ENCODE results near the gene PIK3R3. TPM values are rescaled to one million over a fixed set of nuclear protein-coding genes. Genes with fewer than 3 reads are reported as not detected.
A peak's percentile ranks its signal among the peaks of the same experiment; 100 is the strongest.

Gene PIK3R3
- total RNA-seq, 1 donor from 2014 or later, result 1.8 TPM

DNA sequence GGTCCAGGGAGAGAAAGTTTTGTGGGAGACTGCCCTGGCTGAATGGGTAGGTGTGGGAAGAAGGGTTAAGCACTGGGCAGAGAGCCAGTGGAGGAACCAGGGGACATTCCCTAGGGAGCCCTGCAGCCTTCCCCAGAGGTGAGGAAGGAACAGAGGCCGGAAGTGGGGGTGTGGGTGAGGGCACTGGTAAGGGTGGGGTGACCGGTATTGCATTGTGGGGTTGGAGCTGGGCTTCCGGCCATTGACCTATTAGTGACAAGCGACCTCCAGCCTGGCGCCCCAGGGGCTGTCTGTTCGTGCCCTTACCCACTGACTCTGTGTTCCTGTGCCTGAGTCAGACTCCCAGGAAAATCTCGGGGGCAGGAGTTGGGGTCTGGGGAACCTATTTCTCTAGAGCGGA is 38.9 kb upstream of the PIK3R3 start:
- FAIRE-seq (no peak), DNase-seq (ENCODE audit: low read depth) (no peak)
- Histone ChIP-seq H3K27me3 (ENCODE audit: control insufficient read depth, insufficient read depth, low read length) (peaks cover 2% of the 10 kb centered on the region), H3K4me3 (ENCODE audit: low read depth, low read length) (no peak overlapping the region), H3K36me3 (ENCODE audit: control insufficient read depth, insufficient read depth, low read length) (no peaks in the 10 kb centered on the region)
- TF ChIP-seq, protein P1, sequence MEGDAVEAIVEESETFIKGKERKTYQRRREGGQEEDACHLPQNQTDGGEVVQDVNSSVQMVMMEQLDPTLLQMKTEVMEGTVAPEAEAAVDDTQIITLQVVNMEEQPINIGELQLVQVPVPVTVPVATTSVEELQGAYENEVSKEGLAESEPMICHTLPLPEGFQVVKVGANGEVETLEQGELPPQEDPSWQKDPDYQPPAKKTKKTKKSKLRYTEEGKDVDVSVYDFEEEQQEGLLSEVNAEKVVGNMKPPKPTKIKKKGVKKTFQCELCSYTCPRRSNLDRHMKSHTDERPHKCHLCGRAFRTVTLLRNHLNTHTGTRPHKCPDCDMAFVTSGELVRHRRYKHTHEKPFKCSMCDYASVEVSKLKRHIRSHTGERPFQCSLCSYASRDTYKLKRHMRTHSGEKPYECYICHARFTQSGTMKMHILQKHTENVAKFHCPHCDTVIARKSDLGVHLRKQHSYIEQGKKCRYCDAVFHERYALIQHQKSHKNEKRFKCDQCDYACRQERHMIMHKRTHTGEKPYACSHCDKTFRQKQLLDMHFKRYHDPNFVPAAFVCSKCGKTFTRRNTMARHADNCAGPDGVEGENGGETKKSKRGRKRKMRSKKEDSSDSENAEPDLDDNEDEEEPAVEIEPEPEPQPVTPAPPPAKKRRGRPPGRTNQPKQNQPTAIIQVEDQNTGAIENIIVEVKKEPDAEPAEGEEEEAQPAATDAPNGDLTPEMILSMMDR (IDR thresholded peaks at IDR 0.05; ENCODE audit: insufficient read depth, low read length, severe bottlenecking), result no peak

- DNase-seq (ENCODE audit: low read depth) (no peak), FAIRE-seq (no peak)
- no peaks in the 10 kb centered on the region for H3K36me3 ChIP-seq (ENCODE audit: control insufficient read depth, insufficient read depth, low read length)
- no peak overlapping the region for H3K4me3 ChIP-seq (ENCODE audit: low read depth, low read length)
- TF ChIP-seq, protein P1 (IDR thresholded peaks at IDR 0.05; ENCODE audit: insufficient read depth, low read length, severe bottlenecking), result no peak
- H3K27me3 ChIP-seq (ENCODE audit: control insufficient read depth, insufficient read depth, low read length), result peaks cover 2% of the 10 kb centered on the region
Observed at GRCh38 chr1:46169811-46170454, 37.5 kb upstream of the PIK3R3 start.

- no peaks in the 10 kb centered on the region for H3K36me3 ChIP-seq (ENCODE audit: control insufficient read depth, insufficient read depth, low read length)
- no peak for DNase-seq (ENCODE audit: low read depth)
- H3K27me3 ChIP-seq (ENCODE audit: control insufficient read depth, insufficient read depth, low read length), result peaks cover 2% of the 10 kb centered on the region
- no peak overlapping the region for H3K4me3 ChIP-seq (ENCODE audit: low read depth, low read length)
- TF ChIP-seq, protein P1 (IDR thresholded peaks at IDR 0.05; ENCODE audit: insufficient read depth, low read length, severe bottlenecking), result no peak
- no peak for FAIRE-seq
Observed at GRCh38 chr1:46168477-46168876, 36.0 kb upstream of the PIK3R3 start.

DNA sequence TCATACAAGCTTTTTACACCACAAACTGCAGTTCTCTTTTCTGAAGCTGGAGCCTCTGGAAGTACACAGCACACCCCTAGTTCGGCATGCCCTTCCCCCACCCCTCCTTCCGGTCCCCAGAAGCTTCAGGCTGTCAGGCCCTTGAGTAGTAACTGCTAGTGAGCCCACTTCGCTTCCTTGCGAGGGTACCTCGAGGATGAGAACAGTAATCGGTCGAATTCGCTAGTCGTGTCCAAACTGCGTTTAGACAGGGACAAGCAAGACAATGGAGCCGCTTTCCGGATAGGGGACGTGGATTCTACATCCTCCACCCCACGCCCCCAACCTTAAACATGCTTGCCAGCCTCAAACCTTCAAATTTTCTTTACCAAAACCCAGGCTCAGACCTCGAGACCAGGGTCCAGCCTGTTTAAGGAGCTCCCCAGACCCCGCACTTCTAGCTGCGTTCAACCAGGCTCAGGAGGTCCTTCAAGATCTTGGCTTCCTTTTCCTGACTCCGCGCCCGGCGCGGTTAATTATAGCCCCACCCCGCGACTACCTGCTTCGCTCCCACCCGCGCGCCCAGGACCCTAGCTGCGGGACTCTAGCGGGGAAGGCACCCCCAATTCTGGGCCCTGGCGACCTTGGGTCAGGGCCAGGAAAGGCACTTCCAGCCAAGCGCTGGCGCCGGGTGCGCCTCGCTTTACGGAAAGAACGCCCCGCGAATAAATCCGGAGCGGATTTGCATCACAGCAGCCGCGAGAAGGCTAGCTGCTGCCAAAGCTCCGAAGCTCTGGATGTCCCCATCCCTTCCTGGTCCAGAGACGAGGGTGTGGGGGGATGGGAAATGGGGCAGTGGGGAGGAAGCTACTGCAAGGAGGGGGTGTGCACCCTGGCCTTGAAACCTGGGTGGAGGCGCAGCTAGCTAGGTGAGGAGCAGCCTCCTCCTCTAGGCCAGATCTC is 34.4 kb upstream of the PIK3R3 start:
- TF ChIP-seq, protein P1 (IDR thresholded peaks at IDR 0.05; ENCODE audit: insufficient read depth, low read length, severe bottlenecking), result no peak
- no peak for FAIRE-seq
- peaks cover 2% of the 10 kb centered on the region for H3K27me3 ChIP-seq (ENCODE audit: control insufficient read depth, insufficient read depth, low read length)
- no peak for DNase-seq (ENCODE audit: low read depth)
- H3K36me3 ChIP-seq (ENCODE audit: control insufficient read depth, insufficient read depth, low read length), result no peaks in the 10 kb centered on the region
- peak overlapping the region; percentile 35 for H3K4me3 ChIP-seq (ENCODE audit: low read depth, low read length)

GRCh38 chr1:46160212-46160611 is 27.8 kb upstream of the PIK3R3 start:
- no peak overlapping the region for H3K4me3 ChIP-seq (ENCODE audit: low read depth, low read length)
- FAIRE-seq (no peak), DNase-seq (ENCODE audit: low read depth) (no peak)
- no peaks in the 10 kb centered on the region for H3K36me3 ChIP-seq (ENCODE audit: control insufficient read depth, insufficient read depth, low read length)
- H3K27me3 ChIP-seq (ENCODE audit: control insufficient read depth, insufficient read depth, low read length), result no peaks in the 10 kb centered on the region
- TF ChIP-seq, protein P1 (IDR thresholded peaks at IDR 0.05; ENCODE audit: insufficient read depth, low read length, severe bottlenecking), result no peak

Data from bronchial epithelial cell (primary cell).